Neuron (in vitro differentiated cells): ENCODE measurements around the gene DEPDC5.
"Not testable (repeated sequence)": the region's sequence is repeated elsewhere in the genome, so short reads cannot be mapped to it uniquely, and the experiment has no call there.

Source experiments
- H2AFZ ChIP-seq: one replicate; pipeline ENCODE4 v1.6.1; 2013; ENCODE audit warnings: low read depth, mild to moderate bottlenecking, inconsistent platforms, low read length, moderate library complexity
- H3K27me3 ChIP-seq: one replicate; pipeline ENCODE4 v1.6.1; 2013; ENCODE audit warnings: low read length; ENCODE audit not compliant: insufficient read depth
- H3K36me3 ChIP-seq: one replicate; pipeline ENCODE4 v1.6.1; 2013; ENCODE audit warnings: low read length; ENCODE audit not compliant: insufficient read depth
- H3K4me1 ChIP-seq: one replicate; pipeline ENCODE4 v1.6.1; 2013; ENCODE audit warnings: low read length; ENCODE audit not compliant: insufficient read depth
- H3K4me3 ChIP-seq: 2 replicates; pipeline ENCODE4 v1.5.1; 2013; ENCODE audit warnings: mild to moderate bottlenecking, low read length, moderate library complexity
- H3K9me3 ChIP-seq: one replicate; pipeline ENCODE4 v1.6.1; 2013; ENCODE audit warnings: low read length

Gene DEPDC5

GRCh38 chr22:31806751-31807150 lies 52.9 kb downstream of the DEPDC5 start:
- Histone ChIP-seq H3K9me3 (no peaks in the 10 kb centered on the region), H3K27me3 (no peaks in the 10 kb centered on the region), H3K36me3 (peaks cover 78% of the 10 kb centered on the region), H3K4me3 (no peak overlapping the region), H3K4me1 (no peaks in the 10 kb centered on the region), H2AFZ (no peak overlapping the region)

DNA sequence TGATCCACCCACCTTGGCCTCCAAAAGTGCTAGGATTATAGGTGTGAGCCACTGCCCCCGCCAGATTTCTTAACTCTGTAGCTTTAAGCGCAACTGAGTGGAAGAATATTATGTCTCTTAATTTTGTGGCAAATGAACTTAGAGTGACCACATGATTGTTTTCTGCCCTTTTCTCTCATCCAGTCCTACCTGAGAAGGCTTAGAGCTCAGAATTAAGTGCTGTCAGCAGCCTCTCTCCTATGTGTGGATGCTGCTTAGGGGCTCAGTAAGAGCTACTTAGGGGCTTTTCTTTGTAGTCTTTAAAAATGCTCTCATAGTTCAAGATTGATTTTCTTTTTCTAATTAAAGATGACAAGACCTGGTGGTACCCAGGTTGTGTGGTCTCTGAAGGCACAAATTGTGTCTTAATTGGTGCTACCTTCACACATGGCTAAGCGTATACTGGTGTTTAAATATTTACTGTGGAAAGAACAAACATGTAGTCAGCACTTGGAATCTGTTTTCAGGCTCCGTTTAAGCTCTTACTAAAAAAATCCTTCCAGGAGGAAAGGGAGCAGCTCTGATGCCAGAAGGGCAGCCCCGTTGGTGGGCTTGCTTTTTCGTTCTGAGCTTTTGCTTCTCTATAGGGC lies 59.3 kb downstream of the DEPDC5 start:
- Histone ChIP-seq H3K27me3 (no peaks in the 10 kb centered on the region), H3K4me3 (no peak overlapping the region), H3K36me3 (peaks cover 63% of the 10 kb centered on the region), H3K9me3 (no peaks in the 10 kb centered on the region), H2AFZ (no peak overlapping the region), H3K4me1 (no peaks in the 10 kb centered on the region)

DNA sequence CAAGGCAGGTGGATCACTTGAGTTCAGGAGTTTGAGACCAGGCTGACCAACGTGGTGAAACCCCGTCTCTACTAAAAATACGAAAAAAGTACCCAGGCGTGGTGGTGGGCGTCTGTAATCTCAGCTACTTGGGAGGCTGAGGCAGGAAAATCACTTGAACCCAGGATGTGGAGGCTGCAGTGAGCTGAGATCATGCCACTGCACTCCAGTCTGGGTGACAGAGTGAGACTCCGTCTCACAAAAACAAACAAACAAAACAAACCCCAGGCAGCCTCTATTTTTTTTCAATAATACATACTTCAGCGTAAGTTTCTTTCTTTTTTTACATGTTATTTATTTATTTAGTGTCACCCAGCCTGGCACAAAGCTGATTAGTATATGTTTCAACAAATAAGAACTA lies 60.1 kb downstream of the DEPDC5 start:
- H3K36me3 ChIP-seq = peaks cover 70% of the 10 kb centered on the region
- H3K27me3 ChIP-seq, H3K9me3 ChIP-seq, H3K4me3 ChIP-seq, H3K4me1 ChIP-seq, H2AFZ ChIP-seq: not testable (repeated sequence)

- no peak overlapping the region for H2AFZ ChIP-seq
- H3K36me3 ChIP-seq = peaks cover 72% of the 10 kb centered on the region
Observed at GRCh38 chr22:31814942-31815341, 61.1 kb downstream of the DEPDC5 start.

GRCh38 chr22:31815383-31815814 lies 61.6 kb downstream of the DEPDC5 start:
- H3K27me3 ChIP-seq, H2AFZ ChIP-seq, H3K9me3 ChIP-seq, H3K4me3 ChIP-seq, H3K4me1 ChIP-seq: not testable (repeated sequence)
- peaks cover 71% of the 10 kb centered on the region for H3K36me3 ChIP-seq

More at GRCh38 chr22:31814942-31815341, 61.1 kb downstream of the DEPDC5 start:
- H3K4me3 ChIP-seq = no peak overlapping the region
- no peaks in the 10 kb centered on the region for H3K9me3 ChIP-seq
- H3K27me3 ChIP-seq = no peaks in the 10 kb centered on the region
- no peaks in the 10 kb centered on the region for H3K4me1 ChIP-seq

GRCh38 chr22:31816750-31817149 lies 62.9 kb downstream of the DEPDC5 start:
- H3K27me3 ChIP-seq = no peaks in the 10 kb centered on the region
- no peaks in the 10 kb centered on the region for H3K4me1 ChIP-seq
- H3K9me3 ChIP-seq = no peaks in the 10 kb centered on the region
- peaks cover 72% of the 10 kb centered on the region for H3K36me3 ChIP-seq
- no peak overlapping the region for H2AFZ ChIP-seq
- no peak overlapping the region for H3K4me3 ChIP-seq

- Histone ChIP-seq H2AFZ (no peak overlapping the region), H3K27me3 (no peaks in the 10 kb centered on the region), H3K4me3 (no peak overlapping the region), H3K36me3 (peaks cover 83% of the 10 kb centered on the region), H3K4me1 (no peaks in the 10 kb centered on the region), H3K9me3 (no peaks in the 10 kb centered on the region)
Observed at GRCh38 chr22:31818481-31819392, 64.9 kb downstream of the DEPDC5 start.

GRCh38 chr22:31820655-31821054 lies 66.8 kb downstream of the DEPDC5 start:
- Histone ChIP-seq H3K4me3 (no peak overlapping the region), H2AFZ (no peak overlapping the region), H3K27me3 (no peaks in the 10 kb centered on the region), H3K4me1 (peaks cover 4% of the 10 kb centered on the region), H3K9me3 (no peaks in the 10 kb centered on the region), H3K36me3 (peaks cover 69% of the 10 kb centered on the region)

DNA sequence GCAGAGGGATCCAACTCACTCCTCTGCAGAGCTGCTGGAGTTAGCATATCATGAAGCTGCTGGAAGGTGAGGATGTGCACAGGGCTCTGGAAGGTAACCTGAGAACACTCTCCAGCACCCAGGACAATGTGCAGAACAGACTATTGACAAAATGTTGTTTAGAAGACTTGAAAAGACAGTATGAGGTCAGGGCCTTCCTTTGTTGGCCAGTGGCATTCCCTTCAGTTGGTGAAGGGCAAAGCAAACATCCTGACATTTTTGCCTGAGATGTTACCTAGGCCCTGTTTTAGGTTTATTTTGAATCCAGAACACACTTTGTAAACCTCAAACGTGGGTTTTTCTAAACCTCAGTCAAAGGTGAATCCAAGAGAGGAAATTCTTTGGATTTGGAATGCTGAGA lies 67.8 kb downstream of the DEPDC5 start:
- Histone ChIP-seq H3K4me3 (no peak overlapping the region), H3K4me1 (peaks cover 12% of the 10 kb centered on the region), H3K9me3 (no peaks in the 10 kb centered on the region), H2AFZ (no peak overlapping the region), H3K27me3 (no peaks in the 10 kb centered on the region), H3K36me3 (peaks cover 64% of the 10 kb centered on the region)

DNA sequence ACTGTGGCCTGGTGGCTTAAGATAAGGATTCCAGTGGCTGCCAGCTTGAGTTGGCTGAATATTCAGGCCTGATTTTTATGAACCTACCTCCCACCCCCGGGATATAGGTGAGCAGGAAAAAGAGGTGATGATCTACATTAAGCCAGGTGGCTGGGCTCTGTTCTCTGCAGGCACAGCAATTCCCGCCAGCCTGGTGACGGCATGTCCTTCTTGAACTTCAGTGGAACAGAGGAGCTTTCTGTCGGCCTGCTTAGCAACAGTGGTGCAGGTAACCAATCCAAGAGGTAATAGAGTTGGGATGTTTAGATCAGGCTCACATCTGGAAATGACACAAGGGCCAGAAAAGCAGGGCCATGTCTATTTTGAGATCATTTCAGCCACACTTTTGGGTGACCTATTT lies 68.7 kb downstream of the DEPDC5 start:
- Histone ChIP-seq H3K36me3 (peaks cover 57% of the 10 kb centered on the region), H3K4me3 (no peak overlapping the region), H3K4me1 (peaks cover 21% of the 10 kb centered on the region), H3K9me3 (no peaks in the 10 kb centered on the region), H2AFZ (no peak overlapping the region), H3K27me3 (no peaks in the 10 kb centered on the region)

DNA sequence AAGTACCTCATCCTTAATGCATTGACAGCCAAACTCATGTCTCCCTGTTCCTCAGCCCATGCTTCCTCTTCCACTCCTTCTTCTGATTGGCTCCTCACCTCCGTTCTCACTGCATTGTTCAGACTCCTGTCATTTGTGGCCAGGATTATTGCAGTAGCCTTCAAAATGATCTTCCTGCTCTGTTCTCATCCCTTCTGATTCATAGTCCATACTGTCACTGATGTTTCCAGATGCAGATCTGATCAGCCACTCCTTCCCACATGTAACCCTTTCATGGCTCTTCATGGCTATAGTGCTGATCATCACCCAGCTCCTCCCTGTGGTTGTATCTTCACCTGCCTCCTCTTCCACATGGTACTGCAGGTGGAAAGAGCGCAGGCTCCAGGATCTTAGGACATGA lies 71.7 kb downstream of the DEPDC5 start:
- Histone ChIP-seq H3K36me3 (peaks cover 47% of the 10 kb centered on the region), H3K9me3 (no peaks in the 10 kb centered on the region), H2AFZ (no peak overlapping the region), H3K4me1 (peaks cover 23% of the 10 kb centered on the region), H3K27me3 (no peaks in the 10 kb centered on the region), H3K4me3 (no peak overlapping the region)

- H3K27me3 ChIP-seq = no peaks in the 10 kb centered on the region
- peaks cover 42% of the 10 kb centered on the region for H3K36me3 ChIP-seq
- H2AFZ ChIP-seq = no peak overlapping the region
- no peaks in the 10 kb centered on the region for H3K9me3 ChIP-seq
- no peak overlapping the region for H3K4me3 ChIP-seq
- H3K4me1 ChIP-seq = peaks cover 23% of the 10 kb centered on the region
Observed at GRCh38 chr22:31826443-31826842, 72.6 kb downstream of the DEPDC5 start.

- no peaks in the 10 kb centered on the region for H3K27me3 ChIP-seq
- H2AFZ ChIP-seq = no peak overlapping the region
- H3K9me3 ChIP-seq = no peaks in the 10 kb centered on the region
- H3K4me1 ChIP-seq = peaks cover 23% of the 10 kb centered on the region
- H3K36me3 ChIP-seq = peaks cover 26% of the 10 kb centered on the region
- H3K4me3 ChIP-seq = no peak overlapping the region
Observed at GRCh38 chr22:31828739-31829138, 74.9 kb downstream of the DEPDC5 start.
